Stomach (tissue), 9 donors: ENCODE results near the gene FBXW8. TPM values are rescaled to one million over a fixed set of nuclear protein-coding genes. Genes with fewer than 3 reads are reported as not detected.

Experiments
- DNase-seq, 2 donors: peaks; one replicate each; pipeline versions ENCODE4 v3.0.0 to v3.0.0-alpha.2; 2013 to 2019
- H3K27ac ChIP-seq, 5 donors: fragments of 200-600 bp in 4 of 5; sonication (generic) in 4 of 5; one replicate each; pipeline ENCODE4 v1.5.1; 2013 to 2019; ENCODE audit warnings: mild to moderate bottlenecking in 1 of 5, moderate library complexity in 1 of 5
- H3K27me3 ChIP-seq, 3 donors: fragments of 200-600 bp; sonication (generic); one replicate each; pipeline ENCODE4 v1.5.1; 2017 to 2019; ENCODE audit warnings: mixed run types in 1 of 3
- H3K36me3 ChIP-seq, 4 donors: fragments of 200-600 bp; sonication (generic); 1 replicate in 3 of 4; 2 replicates in 1 of 4; pipeline ENCODE4 v1.5.1; 2016 to 2019
- H3K4me1 ChIP-seq, 4 donors: fragments of 200-600 bp; sonication (generic); one replicate each; pipeline ENCODE4 v1.5.1; 2016 to 2019
- H3K4me3 ChIP-seq, 4 donors: fragments of 200-600 bp; sonication (generic) in 3 of 4; one replicate each; pipeline ENCODE4 v1.5.1; 2016 to 2019; ENCODE audit warnings: mild to moderate bottlenecking in 1 of 4
- H3K9me3 ChIP-seq, 4 donors: fragments of 200-600 bp; sonication (generic); one replicate each; pipeline ENCODE4 v1.5.1; 2016 to 2019
- EP300 ChIP-seq: sonication (generic); formaldehyde crosslinking; IDR thresholded peaks from one replicate; pipeline ENCODE4 v1.6.1; 2017; ENCODE audit warnings: antibody characterized with exemption
- POLR2A ChIP-seq, 4 donors: fragments of 450-650 bp; IDR thresholded peaks; one replicate each; pipeline ENCODE4 v1.6.1; 2016; ENCODE audit warnings: antibody characterized with exemption in 4 of 4, control low read depth in 2 of 4, mild to moderate bottlenecking in 1 of 4, moderate library complexity in 1 of 4
- POLR2AphosphoS5 ChIP-seq, 3 donors: sonication (generic); formaldehyde crosslinking; IDR thresholded peaks; one replicate each; pipeline ENCODE4 v1.6.1; 2016; ENCODE audit warnings: antibody characterized with exemption in 3 of 3
- WGBS, 5 donors: extraction: QIAGEN DNeasy Blood & Tissue Kit in 3 of 5; methylation state at CpG; one replicate each; pipeline versions ENCODE4 v1.1.5 to v1.1.7; 2013 to 2018; 5-methylcytosine and 5-hydroxymethylcytosine counted together
- intact Hi-C: fragments of 100-400 bp; cut with DNase I; formaldehyde crosslinking; loops from one replicate; pipeline ENCODE4 v1.15.1; 2023; ENCODE audit warnings: low total_unique reads
- polyA plus RNA-seq, 3 donors: library from polyadenylated mRNA; stranded (reverse); fragments of 200-250 nt; gene quantifications; one replicate each; pipeline ENCODE4 v1.2.3, GENCODE V29; 2013
- total RNA-seq, 5 donors: library from RNA; depleted of rRNA; stranded (reverse); fragments of >200 nt; gene quantifications; one replicate each; pipeline versions ENCODE4 v1.1.0 to v1.2.3, GENCODE V29; 2014 to 2016
- TF ChIP-seq, protein P1 (sequence below), 7 experiments: fragments of 450-650 bp in 4 of 7; fragments of 200-600 bp in 3 of 7; sonication (generic) in 3 of 7; IDR thresholded peaks; one replicate each; pipeline ENCODE4 v1.5.1; 2016 to 2019; ENCODE audit warnings: antibody characterized with exemption in 7 of 7, control low read depth in 2 of 7, mild to moderate bottlenecking in 1 of 7
- donor health status: healthy with polysubstance abuse.
- donor health status: Bipolar disorder and iron deficiency.
- donor health status: healthy.

The FBXW8 gene
- total and polyA plus RNA-seq, 8 donors, result 3.2 to 28.7 (median 6.7) TPM

DNA sequence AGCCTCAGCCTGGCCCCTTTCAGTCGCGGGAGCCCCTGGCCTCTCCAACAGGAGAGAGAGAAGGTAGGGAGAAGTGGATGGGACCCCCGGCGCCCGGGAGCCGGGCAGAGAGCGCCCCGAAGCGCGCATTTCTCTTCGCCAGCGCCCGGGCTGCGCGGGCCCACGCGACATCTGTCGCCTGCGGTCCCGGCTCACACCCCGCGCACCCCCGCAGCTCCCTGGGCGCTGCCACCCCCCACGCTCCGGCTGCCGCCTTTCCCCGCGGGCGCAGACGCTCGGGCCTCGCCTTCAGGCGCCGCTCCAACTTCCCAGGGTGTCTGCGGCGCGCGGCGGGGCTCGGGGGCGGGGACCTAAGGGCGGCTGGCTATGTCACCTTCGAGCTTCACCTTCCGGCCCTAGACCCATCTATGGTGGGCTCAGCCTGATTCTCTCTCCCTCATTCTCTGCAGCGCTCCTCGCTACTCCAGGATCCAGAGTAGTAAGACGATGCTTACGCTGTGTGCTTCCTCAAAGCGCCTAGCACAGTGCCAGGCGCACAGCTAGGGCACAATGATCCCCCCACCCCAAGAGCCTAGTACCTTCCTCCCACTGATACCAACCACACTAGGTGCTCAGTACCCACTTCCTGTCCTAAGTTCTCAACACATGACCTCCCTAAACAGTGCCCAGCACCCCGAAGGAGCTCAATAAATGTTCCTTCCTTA lies 31.1 kb upstream of the FBXW8 start:
- no peak for TF ChIP-seq EP300
- TF ChIP-seq POLR2AphosphoS5 (IDR thresholded peaks at IDR 0.05), result no peak
- TF ChIP-seq, protein P1, sequence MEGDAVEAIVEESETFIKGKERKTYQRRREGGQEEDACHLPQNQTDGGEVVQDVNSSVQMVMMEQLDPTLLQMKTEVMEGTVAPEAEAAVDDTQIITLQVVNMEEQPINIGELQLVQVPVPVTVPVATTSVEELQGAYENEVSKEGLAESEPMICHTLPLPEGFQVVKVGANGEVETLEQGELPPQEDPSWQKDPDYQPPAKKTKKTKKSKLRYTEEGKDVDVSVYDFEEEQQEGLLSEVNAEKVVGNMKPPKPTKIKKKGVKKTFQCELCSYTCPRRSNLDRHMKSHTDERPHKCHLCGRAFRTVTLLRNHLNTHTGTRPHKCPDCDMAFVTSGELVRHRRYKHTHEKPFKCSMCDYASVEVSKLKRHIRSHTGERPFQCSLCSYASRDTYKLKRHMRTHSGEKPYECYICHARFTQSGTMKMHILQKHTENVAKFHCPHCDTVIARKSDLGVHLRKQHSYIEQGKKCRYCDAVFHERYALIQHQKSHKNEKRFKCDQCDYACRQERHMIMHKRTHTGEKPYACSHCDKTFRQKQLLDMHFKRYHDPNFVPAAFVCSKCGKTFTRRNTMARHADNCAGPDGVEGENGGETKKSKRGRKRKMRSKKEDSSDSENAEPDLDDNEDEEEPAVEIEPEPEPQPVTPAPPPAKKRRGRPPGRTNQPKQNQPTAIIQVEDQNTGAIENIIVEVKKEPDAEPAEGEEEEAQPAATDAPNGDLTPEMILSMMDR (IDR thresholded peaks at IDR 0.05), result no peak
- no peak for TF ChIP-seq POLR2A (IDR thresholded peaks at IDR 0.05)
- 2 to 9% (median 3%) methylated on average over 7 to 52 of the region's 52 CpGs for WGBS, 5 donors
- Histone ChIP-seq H3K27ac (no peak overlapping the region), H3K4me3 (peak overlapping the region; percentile 26 to 57 (median 34)), H3K36me3 (no peaks in the 10 kb centered on the region), H3K9me3 (peaks cover 2 to 7% (median 4%) of the 10 kb centered on the region in 4 donors), H3K27me3 (peaks cover 33 to 100% (median 80%) of the 10 kb centered on the region in 3 donors), H3K4me1 (peaks cover 39 to 46% (median 43%) of the 10 kb centered on the region in 4 donors)
- DNase-seq, result peak in 1 of 2 donors; percentile 39
- intact Hi-C loops, result no loop called here

DNA sequence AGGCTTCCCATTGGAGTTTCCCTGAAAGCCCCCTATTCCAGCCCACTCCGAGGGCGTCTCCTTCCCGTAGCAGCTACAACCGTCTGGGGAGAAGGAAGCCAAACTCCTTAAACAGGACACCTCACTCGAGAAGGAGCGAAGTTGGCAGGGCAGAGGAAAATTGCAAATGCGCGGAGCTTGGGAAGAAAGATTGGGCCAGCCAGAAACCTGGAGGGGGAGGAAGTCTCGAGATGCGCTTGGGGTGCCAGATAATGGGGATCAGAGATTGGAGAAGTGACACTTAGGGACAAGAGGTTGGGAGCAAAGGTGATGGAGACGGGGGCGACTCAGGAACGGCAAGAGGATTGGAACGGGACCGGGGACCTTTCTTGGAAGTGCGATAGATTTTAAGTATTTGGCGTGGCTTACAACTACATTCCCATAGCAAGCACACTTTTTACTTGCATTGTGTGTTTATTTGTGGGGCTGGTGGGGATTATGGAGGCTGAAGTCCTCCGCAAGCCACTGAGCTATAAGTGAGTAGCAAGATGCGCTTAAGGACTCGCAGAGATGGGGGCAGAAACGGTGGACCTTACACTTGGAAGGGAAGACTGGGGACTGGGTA lies 30.4 kb upstream of the FBXW8 start:
- H3K36me3 ChIP-seq, result no peaks in the 10 kb centered on the region
- no peak overlapping the region for H3K27ac ChIP-seq
- peaks cover 39 to 46% (median 43%) of the 10 kb centered on the region in 4 donors for H3K4me1 ChIP-seq
- TF ChIP-seq EP300 (no peak), POLR2A (IDR thresholded peaks at IDR 0.05) (no peak), POLR2AphosphoS5 (IDR thresholded peaks at IDR 0.05) (no peak)
- TF ChIP-seq, protein P1 (IDR thresholded peaks at IDR 0.05), result no peak
- no peak for DNase-seq
- intact Hi-C loops, result no loop called here
- 2 to 5% (median 4%) methylated on average over 21 of the region's 21 CpGs for WGBS, 5 donors
- H3K9me3 ChIP-seq, result peaks cover 0 to under 1% (median 0%) of the 10 kb centered on the region in 4 donors
- H3K4me3 ChIP-seq, result peak overlapping the region; percentile 36 to 57 (median 44)
- peaks cover 33 to 94% (median 80%) of the 10 kb centered on the region in 3 donors for H3K27me3 ChIP-seq

DNA sequence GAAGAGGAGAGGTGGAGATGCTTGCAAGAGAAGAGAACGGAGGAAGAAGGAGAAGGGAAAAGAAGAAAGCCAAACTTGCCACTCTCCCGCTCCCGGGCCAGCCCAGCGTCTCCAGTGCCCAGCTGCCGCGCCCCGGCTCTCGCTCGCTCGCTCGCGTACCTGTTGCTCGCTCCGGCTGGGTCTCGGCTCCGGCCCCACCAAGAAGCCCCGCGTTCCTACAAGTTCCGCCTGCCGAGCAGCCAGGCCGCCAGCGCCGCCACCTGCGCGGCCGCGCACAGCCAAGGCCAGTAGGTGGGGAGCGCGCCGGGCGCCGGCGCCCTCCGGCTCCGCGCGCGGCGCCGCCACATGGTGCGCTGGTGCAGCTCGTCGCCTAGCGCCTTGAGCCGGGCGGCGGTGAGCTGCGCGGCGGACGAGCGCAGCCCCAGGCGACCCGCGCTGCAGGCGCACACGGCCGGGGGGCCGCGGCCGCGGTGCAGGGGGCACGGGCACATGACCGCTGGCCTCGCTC lies 29.9 kb upstream of the FBXW8 start:
- Histone ChIP-seq H3K36me3 (no peaks in the 10 kb centered on the region), H3K27ac (no peak overlapping the region), H3K4me1 (peaks cover 39 to 46% (median 43%) of the 10 kb centered on the region in 4 donors), H3K4me3 (peak overlapping the region; percentile 36 to 57 (median 44)), H3K9me3 (no peaks in the 10 kb centered on the region), H3K27me3 (peaks cover 33 to 89% (median 79%) of the 10 kb centered on the region in 3 donors)
- intact Hi-C loops, result no loop called here
- peak; percentile 49 to 83 for DNase-seq
- 0 to 3% (median 0%) methylated on average over 5 to 64 of the region's 65 CpGs for WGBS, 5 donors
- TF ChIP-seq EP300 (no peak), POLR2AphosphoS5 (IDR thresholded peaks at IDR 0.05) (no peak)

DNA sequence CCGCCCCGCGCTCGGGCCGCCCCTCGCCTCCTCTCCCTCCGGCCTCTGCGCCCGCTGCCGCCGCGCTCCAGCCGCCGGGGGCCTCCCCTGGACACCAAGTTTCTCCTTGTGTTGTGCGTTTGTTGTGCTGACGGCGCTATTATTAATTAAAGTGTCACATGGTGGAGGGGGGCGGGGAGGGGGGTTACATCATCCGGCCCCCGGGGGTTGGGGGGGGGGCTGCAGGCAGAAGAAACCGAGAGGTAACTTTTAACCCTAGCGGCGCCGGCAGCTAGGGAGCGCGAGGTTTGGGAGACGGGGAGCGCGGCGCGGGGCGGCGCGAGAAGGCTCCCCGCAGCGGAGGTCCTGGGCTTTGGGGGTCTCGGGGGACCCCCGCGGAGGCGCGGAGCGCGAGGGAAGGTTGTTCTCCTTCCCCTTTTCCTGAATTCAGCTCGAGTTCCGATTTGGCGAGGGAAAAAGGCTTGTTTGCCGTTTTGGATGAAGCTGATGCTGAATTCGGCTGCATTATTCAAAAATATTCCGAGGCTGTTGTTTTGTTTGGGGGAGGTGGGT lies 29.3 kb upstream of the FBXW8 start, which contains the start of gene HRK:
Gene HRK (minus strand): TSS at position 117 of the 552 bp plus-strand sequence. CDS start 134 bp downstream, outside the sequence.
- WGBS, 5 donors, result 0 to 1% (median 1%) methylated on average over 21 to 49 of the region's 49 CpGs
- peaks cover 39 to 46% (median 43%) of the 10 kb centered on the region in 4 donors for H3K4me1 ChIP-seq
- no peak for DNase-seq
- TF ChIP-seq POLR2AphosphoS5 (IDR thresholded peaks at IDR 0.05) (no peak), POLR2A (IDR thresholded peaks at IDR 0.05) (no peak), EP300 (no peak)
- TF ChIP-seq, protein P1 (IDR thresholded peaks at IDR 0.05), result no peak
- no peaks in the 10 kb centered on the region for H3K36me3 ChIP-seq
- intact Hi-C loops, result no loop called here
- peak within 1 kb of the TSS; percentile 36 to 57 (median 44) for H3K4me3 ChIP-seq
- H3K27me3 ChIP-seq, result peaks cover 33 to 89% (median 73%) of the 10 kb centered on the region in 3 donors
- no peak within 1 kb of the TSS for H3K27ac ChIP-seq
- no peaks in the 10 kb centered on the region for H3K9me3 ChIP-seq
